Bladder microvascular endothelial cell (primary cell): Measurements from ENCODE around the gene COX19. TPM values are rescaled to one million over a fixed set of nuclear protein-coding genes. Genes with fewer than 3 reads are reported as not detected.

Experiments
- total RNA-seq: library from RNA; depleted of rRNA; stranded (reverse); fragments of >200 nt; gene quantifications from 2 replicates; pipeline ENCODE4 v1.2.3, GENCODE V29; 2014

Gene COX19
- 4.2 and 10.1 TPM in 2 replicates for total RNA-seq

GRCh38 chr7:974820-975681 is at the start of gene COX19:
Gene COX19 (minus strand): TSS chr7:975549. CDS start chr7:975509, 40 bp downstream.

GRCh38 chr7:983004-983615 is 7.8 kb upstream of the COX19 start, which contains the start of gene CYP2W1:
Gene CYP2W1 (plus strand): TSS chr7:983181. CDS start chr7:983212, 31 bp downstream.

GRCh38 chr7:954330-955238 is 20.8 kb downstream of the COX19 start, which contains the start of gene ADAP1:
Gene ADAP1 (minus strand): TSS chr7:954680. CDS start chr7:954477, 203 bp downstream.

Other genes with a start within 250 kb of the COX19 start
- 12.8 and 27.6 TPM in 2 replicates for gene DNAAF5, start 248.8 kb downstream of the COX19 start, total RNA-seq
- gene PRKAR1B, start 248.3 kb downstream of the COX19 start, total RNA-seq, result 33.2 and 63.3 TPM in 2 replicates
- gene SUN1, start 143.1 kb downstream of the COX19 start, total RNA-seq, result 102 and 397 TPM in 2 replicates
- gene GET4, start 99.0 kb downstream of the COX19 start, total RNA-seq, result 28.7 and 41.2 TPM in 2 replicates
- gene ADAP1, start 20.9 kb downstream of the COX19 start, total RNA-seq, result 1.1 and 4.3 TPM in 2 replicates
- gene CYP2W1, start 7.6 kb upstream of the COX19 start, total RNA-seq, result not detected in 2 replicates
- 32.9 and 48.2 TPM in 2 replicates for gene GPR146, start 69.0 kb upstream of the COX19 start, total RNA-seq
- gene GPER1, start 112.6 kb upstream of the COX19 start, total RNA-seq, result 0.32 and 1.1 TPM in 2 replicates
- gene ZFAND2A, start 184.6 kb upstream of the COX19 start, total RNA-seq, result 9.9 and 18.6 TPM in 2 replicates